GM12873 (cell line): ENCODE results near the gene SYNDIG1.

ENCODE experiments used
- TF ChIP-seq, protein P1 (sequence below): IDR thresholded peaks from 2 replicates; pipeline ENCODE4 v1.5.1; 2012; ENCODE audit warnings: low read depth, mild to moderate bottlenecking, moderate library complexity, low read length, control low read depth; ENCODE audit not compliant: insufficient read depth; ENCODE audit errors: missing control alignments

SYNDIG1 gene

DNA sequence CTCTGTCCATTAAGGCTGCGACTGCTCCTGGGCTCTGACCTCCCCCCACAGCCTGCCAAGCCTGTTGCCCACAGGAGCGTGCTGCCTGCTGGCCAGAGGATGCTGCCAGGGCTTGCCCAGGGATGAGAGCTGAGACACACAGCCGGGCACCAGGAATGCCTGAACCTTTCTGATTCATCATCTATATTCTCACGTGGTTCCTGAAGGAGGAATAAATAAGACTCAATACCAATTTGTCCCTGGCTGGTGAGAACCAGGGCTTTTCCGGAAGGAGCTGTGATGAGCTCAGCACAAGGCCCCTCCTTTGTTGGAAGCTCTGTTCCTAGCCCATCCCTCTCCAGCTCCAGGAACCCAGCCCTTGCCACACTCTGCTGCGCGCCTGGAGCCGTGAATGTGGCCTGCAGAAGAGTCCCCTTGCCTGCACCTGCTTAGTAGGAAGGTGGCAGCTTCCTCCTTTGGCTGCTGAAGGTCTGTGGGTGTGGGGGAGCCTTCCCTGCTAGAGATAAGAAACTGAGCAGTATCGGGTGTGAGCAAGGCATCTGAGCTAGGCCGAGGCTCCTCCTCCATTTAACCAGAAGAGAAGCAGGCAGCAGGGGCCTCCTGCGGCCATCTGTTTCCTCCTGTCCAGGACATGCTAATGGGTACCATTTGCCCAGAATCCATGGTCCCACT, 37.9 kb downstream of the SYNDIG1 start:
- TF ChIP-seq, protein P1, sequence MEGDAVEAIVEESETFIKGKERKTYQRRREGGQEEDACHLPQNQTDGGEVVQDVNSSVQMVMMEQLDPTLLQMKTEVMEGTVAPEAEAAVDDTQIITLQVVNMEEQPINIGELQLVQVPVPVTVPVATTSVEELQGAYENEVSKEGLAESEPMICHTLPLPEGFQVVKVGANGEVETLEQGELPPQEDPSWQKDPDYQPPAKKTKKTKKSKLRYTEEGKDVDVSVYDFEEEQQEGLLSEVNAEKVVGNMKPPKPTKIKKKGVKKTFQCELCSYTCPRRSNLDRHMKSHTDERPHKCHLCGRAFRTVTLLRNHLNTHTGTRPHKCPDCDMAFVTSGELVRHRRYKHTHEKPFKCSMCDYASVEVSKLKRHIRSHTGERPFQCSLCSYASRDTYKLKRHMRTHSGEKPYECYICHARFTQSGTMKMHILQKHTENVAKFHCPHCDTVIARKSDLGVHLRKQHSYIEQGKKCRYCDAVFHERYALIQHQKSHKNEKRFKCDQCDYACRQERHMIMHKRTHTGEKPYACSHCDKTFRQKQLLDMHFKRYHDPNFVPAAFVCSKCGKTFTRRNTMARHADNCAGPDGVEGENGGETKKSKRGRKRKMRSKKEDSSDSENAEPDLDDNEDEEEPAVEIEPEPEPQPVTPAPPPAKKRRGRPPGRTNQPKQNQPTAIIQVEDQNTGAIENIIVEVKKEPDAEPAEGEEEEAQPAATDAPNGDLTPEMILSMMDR = no peak

DNA sequence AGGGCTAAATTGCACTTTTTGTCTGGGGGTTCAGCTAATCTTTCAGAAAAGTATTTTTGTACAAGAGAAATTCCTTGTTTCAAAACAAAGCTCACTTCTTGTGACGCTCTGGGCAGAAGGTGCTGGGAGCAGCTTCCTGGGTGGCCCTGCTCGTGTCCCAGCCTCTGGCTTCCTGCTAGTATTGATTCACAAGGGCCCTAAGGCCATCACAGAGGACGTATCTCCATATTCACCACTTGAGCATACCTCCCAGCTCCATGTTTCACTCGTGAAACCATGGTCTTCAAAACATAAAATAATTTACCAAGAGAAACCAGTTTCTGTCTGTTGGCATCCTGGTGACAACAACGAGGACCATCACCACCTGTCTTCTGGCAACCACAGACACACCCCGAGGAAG, 49.1 kb downstream of the SYNDIG1 start:
- TF ChIP-seq, protein P1 = no peak

DNA sequence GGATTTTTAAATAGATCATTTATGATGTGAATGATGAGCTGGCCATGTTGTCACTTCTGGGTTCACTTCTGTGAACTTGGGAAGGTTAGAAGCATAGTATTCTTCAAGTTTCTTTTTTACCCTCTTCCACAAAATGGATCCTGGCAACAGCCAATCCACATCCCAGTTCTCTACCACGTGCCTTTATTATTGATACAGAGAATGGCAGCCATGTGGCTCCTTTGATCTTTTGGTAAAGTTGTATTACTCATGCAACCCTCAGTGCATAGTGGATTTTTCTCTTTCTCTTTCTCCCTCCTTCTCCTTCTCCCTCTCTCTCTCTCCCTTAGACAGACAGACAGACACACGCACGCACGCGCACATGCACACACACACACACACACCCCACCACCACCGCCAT, 50.0 kb downstream of the SYNDIG1 start:
- TF ChIP-seq, protein P1 = no peak

DNA sequence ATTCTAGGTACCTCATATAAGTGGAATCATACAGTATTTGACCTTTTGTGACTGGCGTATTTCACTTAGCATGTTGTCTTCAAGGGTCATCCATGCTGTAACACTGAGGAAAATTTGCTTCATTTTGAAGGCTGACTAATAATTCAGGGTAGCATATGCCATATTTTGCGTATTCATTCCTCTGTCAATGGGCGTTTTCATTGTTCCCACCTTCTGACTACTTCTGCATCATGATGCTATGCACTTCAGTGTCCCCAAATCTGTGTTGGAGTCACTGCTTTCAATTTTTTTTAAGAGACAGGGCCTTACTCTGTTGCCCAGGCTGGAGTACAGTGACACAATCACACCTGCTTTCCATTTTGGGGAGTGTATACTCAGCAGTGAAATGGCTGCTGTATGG, 51.6 kb downstream of the SYNDIG1 start:
- TF ChIP-seq, protein P1 = no peak

DNA sequence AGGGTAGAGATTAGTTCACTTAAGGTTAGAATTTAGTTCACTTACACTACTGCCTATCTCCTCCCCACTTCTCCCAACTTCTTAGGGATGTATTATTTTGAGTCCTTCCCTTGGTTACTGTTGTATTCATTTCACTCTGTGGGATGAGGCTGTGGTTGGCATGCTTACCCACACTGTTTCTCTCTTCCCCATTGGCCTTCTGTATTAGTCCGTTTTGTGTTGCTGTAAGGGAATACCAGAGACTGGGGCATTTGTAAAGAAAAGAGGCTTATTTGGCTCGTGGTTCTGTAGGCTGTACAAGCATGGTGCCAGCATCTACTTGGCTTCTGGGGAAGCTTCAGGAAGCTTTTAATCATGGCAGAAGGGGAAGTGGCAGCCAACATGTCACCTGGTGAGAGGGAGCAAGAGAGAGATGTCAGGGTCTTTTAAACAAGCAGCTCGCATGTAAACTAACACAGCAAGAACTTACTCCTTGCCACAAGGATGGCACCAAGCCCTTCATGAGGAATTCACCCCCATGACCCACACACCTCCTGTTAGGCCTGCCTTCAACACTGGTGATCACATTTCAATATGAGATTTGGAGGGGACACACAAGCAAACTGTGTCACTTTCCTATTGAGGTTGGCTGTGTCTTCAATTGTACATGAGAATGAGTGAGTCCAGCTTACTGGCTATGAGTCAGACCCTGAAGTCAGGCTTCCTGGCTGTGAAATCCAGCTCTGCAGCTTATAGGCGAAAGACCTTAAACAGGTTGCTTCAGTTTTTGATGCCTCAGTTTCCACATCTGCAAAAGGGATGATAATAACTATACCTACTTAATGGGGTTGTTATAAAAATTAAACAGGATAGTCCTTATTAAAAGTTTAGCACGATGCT, 53.3 kb downstream of the SYNDIG1 start:
- TF ChIP-seq, protein P1 = no peak

DNA sequence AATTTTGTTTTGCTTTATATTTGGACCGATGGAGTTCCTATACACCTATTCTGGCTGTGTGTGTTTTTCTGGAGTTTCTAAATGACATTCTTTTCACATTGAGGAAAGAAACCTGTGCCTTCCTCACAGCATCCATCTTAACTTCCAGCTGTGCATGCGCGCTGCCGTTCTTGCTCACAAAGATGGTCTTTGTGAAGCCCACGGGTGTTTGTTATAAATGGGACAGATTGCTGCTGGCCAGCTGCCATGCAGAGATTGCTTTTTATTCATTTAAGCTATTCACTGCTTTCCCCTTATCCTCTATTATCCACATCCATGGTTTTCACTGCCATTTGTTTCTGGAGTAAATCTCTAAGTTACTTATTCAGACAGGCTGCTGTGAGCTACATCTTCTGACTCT, 54.2 kb downstream of the SYNDIG1 start:
- TF ChIP-seq, protein P1 = no peak

DNA sequence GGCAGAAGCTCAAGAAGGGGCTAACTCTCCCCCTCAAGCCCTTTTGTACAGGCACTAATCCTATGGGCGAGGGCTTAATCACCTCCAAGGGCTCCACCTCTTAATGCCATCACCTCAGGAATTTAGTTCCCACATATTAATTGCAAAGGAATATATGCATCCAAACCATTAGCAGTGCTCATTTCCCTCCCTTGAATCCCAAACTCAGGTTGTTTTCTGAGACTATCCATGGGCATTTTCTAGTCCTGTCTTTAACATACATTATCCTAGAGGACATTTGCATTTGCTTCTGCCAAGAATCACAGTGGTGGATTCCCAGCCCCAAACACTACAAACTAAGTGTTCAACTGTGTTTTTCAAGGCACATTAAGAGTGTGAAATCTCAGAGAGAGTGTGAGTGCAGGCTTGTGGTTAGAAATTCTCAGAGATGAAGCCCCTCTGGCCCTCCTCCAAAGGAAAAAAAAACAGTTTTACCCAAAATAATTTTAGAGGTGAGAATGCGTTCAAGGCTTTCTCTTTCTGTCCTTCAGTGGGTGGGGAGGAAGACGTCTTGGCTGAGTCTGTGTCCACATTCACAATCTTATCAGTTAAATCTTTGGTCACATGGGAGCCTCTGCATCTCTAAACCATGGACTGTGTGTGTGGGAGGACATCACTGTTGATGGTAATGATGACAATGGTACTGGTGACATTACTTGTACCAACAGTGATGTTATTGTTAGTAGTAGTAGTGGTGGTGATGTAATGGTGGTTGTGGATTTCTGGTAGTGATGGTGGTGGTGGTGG, 59.3 kb downstream of the SYNDIG1 start:
- TF ChIP-seq, protein P1 = no peak
